GM18505 (cell line): ENCODE results near the gene LIM2.

Experiments
- ATAC-seq: cut with Tn5 transposase; IDR thresholded peaks from one replicate; pipeline ENCODE4 v1.9.1; 2021; ENCODE audit not compliant: unreplicated experiment
- POLR2A ChIP-seq: IDR thresholded peaks from 4 replicates; pipeline ENCODE4 v1.6.1; 2011; ENCODE audit warnings: borderline replicate concordance; ENCODE audit not compliant: insufficient read depth, insufficient read length; ENCODE audit errors: extremely low read depth

The LIM2 gene

GRCh38 chr19:51377422-51377821 is 10.4 kb downstream of the LIM2 start:
- no peak for ATAC-seq
- no peak for TF ChIP-seq POLR2A

GRCh38 chr19:51375504-51376221 is 12.1 kb downstream of the LIM2 start:
- ATAC-seq: no peak
- TF ChIP-seq POLR2A: no peak

- ATAC-seq: no peak
These were observed 14.9 kb downstream of the LIM2 start, which contains the start of gene NKG7 for GRCh38 chr19:51372649-51373504. TSS of gene NKG7 (minus strand) at chr19:51372654. CDS start at chr19:51372535, 119 bp downstream.

GRCh38 chr19:51372021-51372648 is 15.6 kb downstream of the LIM2 start:
- TF ChIP-seq POLR2A: no peak
- ATAC-seq: no peak

More at GRCh38 chr19:51372649-51373504, 14.9 kb downstream of the LIM2 start, which contains the start of gene NKG7:
- TF ChIP-seq POLR2A: no peak

- ATAC-seq: no peak
- TF ChIP-seq POLR2A: no peak
These were observed 16.5 kb downstream of the LIM2 start for GRCh38 chr19:51371186-51371690.

- ATAC-seq: no peak
- no peak for TF ChIP-seq POLR2A
These were observed 17.5 kb downstream of the LIM2 start for GRCh38 chr19:51370230-51370629.

- no peak for ATAC-seq
- no peak for TF ChIP-seq POLR2A
These were observed 19.1 kb downstream of the LIM2 start, which contains the start of gene CLDND2 for GRCh38 chr19:51368366-51369282. TSS of gene CLDND2 (minus strand) at chr19:51369003. CDS start at chr19:51368577, 426 bp downstream.

- peak; percentile 67 for ATAC-seq
- TF ChIP-seq POLR2A: peak; percentile 73
These were observed 20.0 kb downstream of the LIM2 start for GRCh38 chr19:51367565-51368365.

- ATAC-seq: no peak
- no peak for TF ChIP-seq POLR2A
These were observed 20.6 kb downstream of the LIM2 start for GRCh38 chr19:51367255-51367564.

- peak; percentile 78 for TF ChIP-seq POLR2A
- ATAC-seq: peak; percentile 2
These were observed 21.2 kb downstream of the LIM2 start for GRCh38 chr19:51366389-51367254.

- no peak for ATAC-seq
- peak; percentile 70 for TF ChIP-seq POLR2A
These were observed 21.8 kb downstream of the LIM2 start, which contains the start of gene ETFB for GRCh38 chr19:51365965-51366388. TSS of gene ETFB (minus strand) at chr19:51366388. CDS start at chr19:51366326, 62 bp downstream.
